K562 (cell line): Measurements from ENCODE around the gene PAFAH1B1. TPM values are rescaled to one million over a fixed set of nuclear protein-coding genes. Genes with fewer than 3 reads are reported as not detected.

Source experiments
- GABPB2 ChIP-seq: fragments of 250-450 bp; sonication (Bioruptor Pico); conservative IDR thresholded peaks from 2 replicates; pipeline ENCODE4 v1.5.1; 2021; ENCODE audit warnings: mild to moderate bottlenecking
- HDAC6 ChIP-seq: IDR thresholded peaks from 2 replicates; pipeline ENCODE4 v1.6.1; 2012; ENCODE audit warnings: low read depth, mild to moderate bottlenecking, control low read depth, inconsistent platforms, low read length, moderate library complexity
- JUN ChIP-seq, 2 experiments: sonication (generic) in 1 of 2; formaldehyde crosslinking in 1 of 2; IDR thresholded peaks; 2 replicates each; pipeline versions ENCODE4 v1.6.1 to v1.8.0; 2012 to 2022; ENCODE audit warnings: borderline replicate concordance in 2 of 2, mild to moderate bottlenecking in 2 of 2, improper control_type of control experiment in 1 of 2, low read depth in 1 of 2, low read length in 1 of 2, missing genetic modification reagents in 1 of 2
- NR4A1 ChIP-seq, 2 experiments: fragments of 250-450 bp in 1 of 2; fragments of 450-650 bp in 1 of 2; sonication (Bioruptor Pico) in 1 of 2; IDR thresholded peaks; 2 replicates each; pipeline versions ENCODE4 v1.4.0 to v1.6.1; 2016 to 2020; ENCODE audit warnings: mild to moderate bottlenecking in 2 of 2, missing compliant biosample characterization in 1 of 2, missing genetic modification characterization in 1 of 2, moderate library complexity in 1 of 2
- PRMT5 ChIP-seq: sonication (generic); formaldehyde crosslinking; IDR thresholded peaks from 2 replicates; pipeline ENCODE4 v1.5.0; 2020; ENCODE audit warnings: missing genetic modification reagents
- SREBF1 ChIP-seq: fragments of 150-350 bp; IDR thresholded peaks from 2 replicates; pipeline ENCODE4 v1.6.1; 2014; ENCODE audit warnings: antibody characterized with exemption, low read depth, low read length, borderline replicate concordance
- STAG1 ChIP-seq: sonication (generic); formaldehyde crosslinking; IDR thresholded peaks from 2 replicates; pipeline ENCODE4 v1.5.0; 2020; ENCODE audit warnings: missing genetic modification reagents, borderline replicate concordance
- TAF15 ChIP-seq: fragments of 200-400 bp; formaldehyde crosslinking; IDR thresholded peaks from 2 replicates; pipeline ENCODE4 v1.6.1; 2017; ENCODE audit warnings: mild to moderate bottlenecking, low read depth, low read length, moderate library complexity
- ZNF140 ChIP-seq: fragments of 250-450 bp; sonication (Bioruptor Pico); IDR thresholded peaks from 2 replicates; pipeline ENCODE4 v1.8.0; 2021; ENCODE audit warnings: moderate library complexity, mild to moderate bottlenecking, inconsistent platforms
- polyA plus RNA-seq, 8 experiments: library from polyadenylated mRNA; depleted of rRNA in 4 of 8; stranded (reverse) in 5 of 8; unstranded in 3 of 8; fragments of >200 nt; fragmentation: Nextera tagmentation in 2 of 8; fragmentation: Illumina TruSeq in 1 of 8; extraction: Ambion mirVana in 2 of 8; extraction: Trizol in 1 of 8; gene quantifications; 2 replicates each; pipeline versions ENCODE4 v1.2.1 to v1.2.3, GENCODE V29; 2011 to 2014; ENCODE audit warnings: inconsistent platforms in 1 of 8, missing spikeins in 1 of 8
- total RNA-seq, 7 experiments: library from RNA; depleted of rRNA in 6 of 7; stranded (reverse); fragments of >200 nt in 6 of 7; fragmentation: Illumina TruSeq in 2 of 7; extraction: Trizol in 2 of 7; gene quantifications; 2 replicates each; pipeline versions ENCODE4 v1.2.1 to v1.2.3, GENCODE V29; 2011 to 2021; ENCODE audit warnings: low replicate concordance in 1 of 7
- TF ChIP-seq, protein P1 (sequence below): sonication (generic); formaldehyde crosslinking; IDR thresholded peaks from 2 replicates; pipeline ENCODE4 v1.8.0; 2022; ENCODE audit warnings: mild to moderate bottlenecking, missing genetic modification reagents
- TF ChIP-seq, protein P2 (sequence below): fragments of 150-350 bp; conservative IDR thresholded peaks from 2 replicates; pipeline ENCODE4 v1.6.1; 2014; ENCODE audit warnings: low read length
- TF ChIP-seq, protein P3 (sequence below): fragments of 450-650 bp; formaldehyde crosslinking; IDR thresholded peaks from 2 replicates; pipeline ENCODE4 v1.4.0; 2020; ENCODE audit warnings: mild to moderate bottlenecking, moderate library complexity
- TF ChIP-seq, protein P4 (sequence below), 2 experiments: fragments of 200-800 bp in 1 of 2; sonication (Bioruptor generic) in 1 of 2; sonication (generic) in 1 of 2; formaldehyde crosslinking in 1 of 2; IDR thresholded peaks in 1 of 2; conservative IDR thresholded peaks in 1 of 2; 2 replicates each; pipeline versions ENCODE4 v1.5.0 to v1.6.1; 2016 to 2020; ENCODE audit warnings: missing compliant biosample characterization in 1 of 2, missing genetic modification characterization in 1 of 2, missing genetic modification reagents in 1 of 2
- TF ChIP-seq, protein P5 (sequence below): fragments of 250-450 bp; sonication (Bioruptor Pico); IDR thresholded peaks from 2 replicates; pipeline ENCODE4 v1.9.0; 2021; ENCODE audit warnings: mild to moderate bottlenecking

Gene PAFAH1B1
- total and polyA plus RNA-seq, 9 of the 15 experiments (the other 6 are each of a cell fraction or from before 2014, with no cell fraction given), result 23.3 to 66.4 (median 40.2) TPM

DNA sequence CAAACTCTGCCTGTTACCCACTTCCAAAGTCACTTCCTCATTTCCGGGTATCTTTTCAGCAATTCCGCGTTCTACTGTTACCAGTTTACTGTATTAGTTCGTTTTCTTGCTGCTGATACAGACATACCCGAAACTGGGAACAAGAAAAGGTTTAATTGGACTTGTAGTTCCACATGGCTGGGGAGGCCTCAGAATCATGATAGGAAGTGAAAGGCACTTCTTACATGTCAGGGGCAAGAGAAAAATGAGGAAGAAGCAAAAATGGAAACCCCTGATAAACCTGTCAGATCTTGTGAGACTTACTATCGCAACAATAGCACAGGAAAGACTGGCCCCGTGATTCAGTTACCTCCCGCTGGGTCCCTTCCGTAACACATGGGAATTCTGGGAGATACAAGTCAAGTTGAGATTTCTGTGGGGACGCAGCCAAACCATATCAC is 30.9 kb downstream of the PAFAH1B1 start (continued):
- TF ChIP-seq, protein P1, sequence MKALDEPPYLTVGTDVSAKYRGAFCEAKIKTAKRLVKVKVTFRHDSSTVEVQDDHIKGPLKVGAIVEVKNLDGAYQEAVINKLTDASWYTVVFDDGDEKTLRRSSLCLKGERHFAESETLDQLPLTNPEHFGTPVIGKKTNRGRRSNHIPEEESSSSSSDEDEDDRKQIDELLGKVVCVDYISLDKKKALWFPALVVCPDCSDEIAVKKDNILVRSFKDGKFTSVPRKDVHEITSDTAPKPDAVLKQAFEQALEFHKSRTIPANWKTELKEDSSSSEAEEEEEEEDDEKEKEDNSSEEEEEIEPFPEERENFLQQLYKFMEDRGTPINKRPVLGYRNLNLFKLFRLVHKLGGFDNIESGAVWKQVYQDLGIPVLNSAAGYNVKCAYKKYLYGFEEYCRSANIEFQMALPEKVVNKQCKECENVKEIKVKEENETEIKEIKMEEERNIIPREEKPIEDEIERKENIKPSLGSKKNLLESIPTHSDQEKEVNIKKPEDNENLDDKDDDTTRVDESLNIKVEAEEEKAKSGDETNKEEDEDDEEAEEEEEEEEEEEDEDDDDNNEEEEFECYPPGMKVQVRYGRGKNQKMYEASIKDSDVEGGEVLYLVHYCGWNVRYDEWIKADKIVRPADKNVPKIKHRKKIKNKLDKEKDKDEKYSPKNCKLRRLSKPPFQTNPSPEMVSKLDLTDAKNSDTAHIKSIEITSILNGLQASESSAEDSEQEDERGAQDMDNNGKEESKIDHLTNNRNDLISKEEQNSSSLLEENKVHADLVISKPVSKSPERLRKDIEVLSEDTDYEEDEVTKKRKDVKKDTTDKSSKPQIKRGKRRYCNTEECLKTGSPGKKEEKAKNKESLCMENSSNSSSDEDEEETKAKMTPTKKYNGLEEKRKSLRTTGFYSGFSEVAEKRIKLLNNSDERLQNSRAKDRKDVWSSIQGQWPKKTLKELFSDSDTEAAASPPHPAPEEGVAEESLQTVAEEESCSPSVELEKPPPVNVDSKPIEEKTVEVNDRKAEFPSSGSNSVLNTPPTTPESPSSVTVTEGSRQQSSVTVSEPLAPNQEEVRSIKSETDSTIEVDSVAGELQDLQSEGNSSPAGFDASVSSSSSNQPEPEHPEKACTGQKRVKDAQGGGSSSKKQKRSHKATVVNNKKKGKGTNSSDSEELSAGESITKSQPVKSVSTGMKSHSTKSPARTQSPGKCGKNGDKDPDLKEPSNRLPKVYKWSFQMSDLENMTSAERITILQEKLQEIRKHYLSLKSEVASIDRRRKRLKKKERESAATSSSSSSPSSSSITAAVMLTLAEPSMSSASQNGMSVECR, result no peak
- TF ChIP-seq STAG1, result no peak
- TF ChIP-seq, protein P2, sequence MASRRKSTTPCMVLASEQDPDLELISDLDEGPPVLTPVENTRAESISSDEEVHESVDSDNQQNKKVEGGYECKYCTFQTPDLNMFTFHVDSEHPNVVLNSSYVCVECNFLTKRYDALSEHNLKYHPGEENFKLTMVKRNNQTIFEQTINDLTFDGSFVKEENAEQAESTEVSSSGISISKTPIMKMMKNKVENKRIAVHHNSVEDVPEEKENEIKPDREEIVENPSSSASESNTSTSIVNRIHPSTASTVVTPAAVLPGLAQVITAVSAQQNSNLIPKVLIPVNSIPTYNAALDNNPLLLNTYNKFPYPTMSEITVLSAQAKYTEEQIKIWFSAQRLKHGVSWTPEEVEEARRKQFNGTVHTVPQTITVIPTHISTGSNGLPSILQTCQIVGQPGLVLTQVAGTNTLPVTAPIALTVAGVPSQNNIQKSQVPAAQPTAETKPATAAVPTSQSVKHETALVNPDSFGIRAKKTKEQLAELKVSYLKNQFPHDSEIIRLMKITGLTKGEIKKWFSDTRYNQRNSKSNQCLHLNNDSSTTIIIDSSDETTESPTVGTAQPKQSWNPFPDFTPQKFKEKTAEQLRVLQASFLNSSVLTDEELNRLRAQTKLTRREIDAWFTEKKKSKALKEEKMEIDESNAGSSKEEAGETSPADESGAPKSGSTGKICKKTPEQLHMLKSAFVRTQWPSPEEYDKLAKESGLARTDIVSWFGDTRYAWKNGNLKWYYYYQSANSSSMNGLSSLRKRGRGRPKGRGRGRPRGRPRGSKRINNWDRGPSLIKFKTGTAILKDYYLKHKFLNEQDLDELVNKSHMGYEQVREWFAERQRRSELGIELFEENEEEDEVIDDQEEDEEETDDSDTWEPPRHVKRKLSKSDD, result no peak
- TF ChIP-seq JUN (IDR thresholded peaks at IDR 0.05; ENCODE audit: borderline replicate concordance, low read depth, low read length), result no peak
- TF ChIP-seq JUN (CRISPR knock-in tag; IDR thresholded peaks at IDR 0.05; ENCODE audit: borderline replicate concordance), result no peak
- no peak for TF ChIP-seq NR4A1 (CRISPR knock-in tag; IDR thresholded peaks at IDR 0.05)
- TF ChIP-seq NR4A1 (tag; IDR thresholded peaks at IDR 0.05), result no peak
- TF ChIP-seq GABPB2 (CRISPR knock-in tag), result no peak
- no peak for TF ChIP-seq ZNF140 (CRISPR knock-in tag)
- no peak for TF ChIP-seq HDAC6
- TF ChIP-seq PRMT5, result no peak
- no peak for TF ChIP-seq TAF15
- TF ChIP-seq, protein P3, sequence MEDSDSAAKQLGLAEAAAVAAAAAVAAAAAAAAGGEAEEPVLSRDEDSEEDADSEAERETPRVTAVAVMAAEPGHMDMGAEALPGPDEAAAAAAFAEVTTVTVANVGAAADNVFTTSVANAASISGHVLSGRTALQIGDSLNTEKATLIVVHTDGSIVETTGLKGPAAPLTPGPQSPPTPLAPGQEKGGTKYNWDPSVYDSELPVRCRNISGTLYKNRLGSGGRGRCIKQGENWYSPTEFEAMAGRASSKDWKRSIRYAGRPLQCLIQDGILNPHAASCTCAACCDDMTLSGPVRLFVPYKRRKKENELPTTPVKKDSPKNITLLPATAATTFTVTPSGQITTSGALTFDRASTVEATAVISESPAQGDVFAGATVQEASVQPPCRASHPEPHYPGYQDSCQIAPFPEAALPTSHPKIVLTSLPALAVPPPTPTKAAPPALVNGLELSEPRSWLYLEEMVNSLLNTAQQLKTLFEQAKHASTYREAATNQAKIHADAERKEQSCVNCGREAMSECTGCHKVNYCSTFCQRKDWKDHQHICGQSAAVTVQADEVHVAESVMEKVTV (CRISPR knock-in tag), result no peak
- TF ChIP-seq SREBF1, result no peak
- TF ChIP-seq, protein P4, sequence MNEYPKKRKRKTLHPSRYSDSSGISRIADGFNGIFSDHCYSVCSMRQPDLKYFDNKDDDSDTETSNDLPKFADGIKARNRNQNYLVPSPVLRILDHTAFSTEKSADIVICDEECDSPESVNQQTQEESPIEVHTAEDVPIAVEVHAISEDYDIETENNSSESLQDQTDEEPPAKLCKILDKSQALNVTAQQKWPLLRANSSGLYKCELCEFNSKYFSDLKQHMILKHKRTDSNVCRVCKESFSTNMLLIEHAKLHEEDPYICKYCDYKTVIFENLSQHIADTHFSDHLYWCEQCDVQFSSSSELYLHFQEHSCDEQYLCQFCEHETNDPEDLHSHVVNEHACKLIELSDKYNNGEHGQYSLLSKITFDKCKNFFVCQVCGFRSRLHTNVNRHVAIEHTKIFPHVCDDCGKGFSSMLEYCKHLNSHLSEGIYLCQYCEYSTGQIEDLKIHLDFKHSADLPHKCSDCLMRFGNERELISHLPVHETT (CRISPR knock-in tag; conservative IDR thresholded peaks at IDR 0.05 in 1 of 2, IDR thresholded peaks at IDR 0.05 in 1 of 2), result no peak
- TF ChIP-seq, protein P5, sequence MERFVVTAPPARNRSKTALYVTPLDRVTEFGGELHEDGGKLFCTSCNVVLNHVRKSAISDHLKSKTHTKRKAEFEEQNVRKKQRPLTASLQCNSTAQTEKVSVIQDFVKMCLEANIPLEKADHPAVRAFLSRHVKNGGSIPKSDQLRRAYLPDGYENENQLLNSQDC (CRISPR knock-in tag), result no peak
